ENCODE data around the gene PEX16. TPM values are rescaled to one million over a fixed set of nuclear protein-coding genes. Genes with fewer than 3 reads are reported as not detected.

Gene PEX16
- total RNA-seq, 2 donors from 2014 or later: 32.2 to 37.8 TPM

- H3K4me1 ChIP-seq (ENCODE audit: control insufficient read depth, insufficient read depth, low read length): peaks cover 2% of the 10 kb centered on the region
- H3K4me3 Mint-ChIP-seq: peak overlapping the region; percentile 67
- H3K27ac ChIP-seq (ENCODE audit: low read depth, low read length): no peak overlapping the region
- H3K4me3 ChIP-seq (ENCODE audit: low read length): no peak overlapping the region
- H3K4me1 Mint-ChIP-seq: peaks cover 25% of the 10 kb centered on the region
- peaks cover 21% of the 10 kb centered on the region for H3K27me3 Mint-ChIP-seq (ENCODE audit: insufficient read depth)
- no peaks in the 10 kb centered on the region for H3K36me3 ChIP-seq (ENCODE audit: control insufficient read depth, insufficient read depth, low read length)
- H3K27me3 ChIP-seq (ENCODE audit: control insufficient read depth, insufficient read depth, low read length, poor library complexity, severe bottlenecking): peaks cover 35% of the 10 kb centered on the region
- DNase-seq: peak; percentile 44
- H3K9ac ChIP-seq (ENCODE audit: extremely low read depth, low read length, poor library complexity, severe bottlenecking): no peak overlapping the region
- peaks cover 2% of the 10 kb centered on the region for H3K36me3 Mint-ChIP-seq (ENCODE audit: low read depth)
- H3K27ac Mint-ChIP-seq: no peak overlapping the region
- H3K9me3 ChIP-seq (ENCODE audit: control insufficient read depth, low read length): no peaks in the 10 kb centered on the region
- WGBS, 2 experiments (ENCODE audit: insufficient coverage in 1 of 2, insufficient read length in 1 of 2): 91 to 93% methylated on average over 12 to 22 of the region's 22 CpGs
- H3K9me3 Mint-ChIP-seq: no peaks in the 10 kb centered on the region
- TF ChIP-seq CTCF (conservative IDR thresholded peaks at IDR 0.05): no peak
Measured at GRCh38 chr11:45924036-45924915, 6.6 kb upstream of the PEX16 start.

- Histone ChIP-seq H3K4me1 (ENCODE audit: control insufficient read depth, insufficient read depth, low read length) (peaks cover 2% of the 10 kb centered on the region), H3K4me3 (ENCODE audit: low read length) (peak within 1 kb of the TSS; percentile 64), H3K27me3 (ENCODE audit: control insufficient read depth, insufficient read depth, low read length, poor library complexity, severe bottlenecking) (peaks cover 35% of the 10 kb centered on the region), H3K9me3 (ENCODE audit: control insufficient read depth, low read length) (no peaks in the 10 kb centered on the region), H3K27ac (ENCODE audit: low read depth, low read length) (no peak within 1 kb of the TSS), H3K36me3 (ENCODE audit: control insufficient read depth, insufficient read depth, low read length) (no peaks in the 10 kb centered on the region), H3K9ac (ENCODE audit: extremely low read depth, low read length, poor library complexity, severe bottlenecking) (peak within 1 kb of the TSS; percentile 53)
- DNase-seq: peak; percentile 93
- H3K36me3 Mint-ChIP-seq (ENCODE audit: low read depth): peaks cover 2% of the 10 kb centered on the region
- no peaks in the 10 kb centered on the region for H3K9me3 Mint-ChIP-seq
- peaks cover 21% of the 10 kb centered on the region for H3K27me3 Mint-ChIP-seq (ENCODE audit: insufficient read depth)
- no peak for TF ChIP-seq CTCF (conservative IDR thresholded peaks at IDR 0.05)
- peak within 1 kb of the TSS; percentile 67 for H3K4me3 Mint-ChIP-seq
- H3K27ac Mint-ChIP-seq: peak within 1 kb of the TSS; percentile 75
- 0 to 1% methylated on average over 22 to 73 of the region's 73 CpGs for WGBS, 2 experiments (ENCODE audit: insufficient coverage in 1 of 2, insufficient read length in 1 of 2)
- H3K4me1 Mint-ChIP-seq: peaks cover 25% of the 10 kb centered on the region
Measured at GRCh38 chr11:45922425-45923082, 4.9 kb upstream of the PEX16 start, which contains the start of gene LARGE2. Gene LARGE2, plus strand, starts transcription at chr11:45922656. Its CDS starts 227 bp downstream, at chr11:45922883.

- Histone ChIP-seq H3K36me3 (ENCODE audit: control insufficient read depth, insufficient read depth, low read length) (no peaks in the 10 kb centered on the region), H3K27me3 (ENCODE audit: control insufficient read depth, insufficient read depth, low read length, poor library complexity, severe bottlenecking) (peaks cover 35% of the 10 kb centered on the region), H3K27ac (ENCODE audit: low read depth, low read length) (no peak overlapping the region), H3K9me3 (ENCODE audit: control insufficient read depth, low read length) (no peaks in the 10 kb centered on the region), H3K4me1 (ENCODE audit: control insufficient read depth, insufficient read depth, low read length) (peaks cover 2% of the 10 kb centered on the region), H3K9ac (ENCODE audit: extremely low read depth, low read length, poor library complexity, severe bottlenecking) (peak overlapping the region; percentile 53), H3K4me3 (ENCODE audit: low read length) (peak overlapping the region; percentile 64)
- no peaks in the 10 kb centered on the region for H3K9me3 Mint-ChIP-seq
- WGBS, 2 experiments (ENCODE audit: insufficient coverage in 1 of 2, insufficient read length in 1 of 2): 5% methylated on average over 11 to 52 of the region's 54 CpGs
- TF ChIP-seq CTCF (conservative IDR thresholded peaks at IDR 0.05): no peak
- H3K27me3 Mint-ChIP-seq (ENCODE audit: insufficient read depth): peaks cover 21% of the 10 kb centered on the region
- peak overlapping the region; percentile 26 for H3K27ac Mint-ChIP-seq
- H3K4me1 Mint-ChIP-seq: peaks cover 25% of the 10 kb centered on the region
- H3K36me3 Mint-ChIP-seq (ENCODE audit: low read depth): peaks cover 2% of the 10 kb centered on the region
- peak; percentile 97 for DNase-seq
- H3K4me3 Mint-ChIP-seq: peak overlapping the region; percentile 55
Measured at GRCh38 chr11:45921561-45922424, 4.1 kb upstream of the PEX16 start.

Measured in endodermal cell (in vitro differentiated cells).